Stimulated activated naive CD8-positive, alpha-beta T cell treated with anti-CD3 and anti-CD28 coated beads, Interleukin-15, amount 100 ng/mL, for 72 hours (primary cell): ENCODE data around the gene ZNF362.

Experiments
- ATAC-seq: fragments of 150-1000 bp; cut with Tn5 transposase; 2 replicates; pipeline ENCODE4 v1.10.0; 2021; ENCODE audit warnings: mild to moderate bottlenecking, moderate library complexity
- DNase-seq, 2 donors: peaks; one replicate each; pipeline ENCODE4 v3.0.0; 2021 to 2022
- H3K27ac Mint-ChIP-seq, 2 donors: one replicate each; pipeline ENCODE4 v1.8.0; 2022; ENCODE audit warnings: mild to moderate bottlenecking in 2 of 2, mixed read lengths in 2 of 2, moderate library complexity in 2 of 2
- H3K27me3 Mint-ChIP-seq: one replicate; pipeline ENCODE4 v1.8.0; 2022; ENCODE audit warnings: mixed read lengths
- H3K4me1 Mint-ChIP-seq: one replicate; pipeline ENCODE4 v1.8.0; 2022; ENCODE audit warnings: mild to moderate bottlenecking, mixed read lengths
- H3K4me3 Mint-ChIP-seq, 2 donors: one replicate each; pipeline ENCODE4 v1.8.0; 2022; ENCODE audit warnings: mild to moderate bottlenecking in 2 of 2, mixed read lengths in 2 of 2, moderate library complexity in 1 of 2
- H3K9me3 Mint-ChIP-seq, 2 donors: one replicate each; pipeline ENCODE4 v1.8.0; 2022; ENCODE audit warnings: mixed read lengths in 2 of 2

Gene ZNF362

DNA sequence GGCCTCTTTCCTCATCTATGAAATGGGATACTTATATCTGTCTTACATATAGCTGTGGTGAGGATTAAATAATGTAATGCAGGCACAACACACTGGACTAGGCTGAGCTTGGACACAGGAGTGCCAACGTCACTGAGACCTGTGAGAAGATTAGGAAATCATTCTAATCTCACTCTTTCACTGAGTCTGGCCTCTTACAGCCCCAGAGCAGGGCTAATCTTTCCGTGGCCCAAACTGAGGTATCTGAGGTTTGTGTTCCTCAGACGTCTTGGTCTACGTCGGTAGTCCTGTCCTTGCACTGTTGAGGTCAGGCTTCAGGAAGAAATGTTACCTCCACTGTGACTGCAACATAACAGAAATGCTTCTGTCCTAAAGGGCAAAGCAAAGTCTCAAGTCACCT lies 87.2 kb downstream of the ZNF362 start:
- no peak for ATAC-seq
- Mint-ChIP-seq H3K9me3 (no peaks in the 10 kb centered on the region), H3K27me3 (no peaks in the 10 kb centered on the region), H3K4me1 (peaks cover 55% of the 10 kb centered on the region), H3K27ac (no peak overlapping the region), H3K4me3 (no peak overlapping the region)
- no peak for DNase-seq

DNA sequence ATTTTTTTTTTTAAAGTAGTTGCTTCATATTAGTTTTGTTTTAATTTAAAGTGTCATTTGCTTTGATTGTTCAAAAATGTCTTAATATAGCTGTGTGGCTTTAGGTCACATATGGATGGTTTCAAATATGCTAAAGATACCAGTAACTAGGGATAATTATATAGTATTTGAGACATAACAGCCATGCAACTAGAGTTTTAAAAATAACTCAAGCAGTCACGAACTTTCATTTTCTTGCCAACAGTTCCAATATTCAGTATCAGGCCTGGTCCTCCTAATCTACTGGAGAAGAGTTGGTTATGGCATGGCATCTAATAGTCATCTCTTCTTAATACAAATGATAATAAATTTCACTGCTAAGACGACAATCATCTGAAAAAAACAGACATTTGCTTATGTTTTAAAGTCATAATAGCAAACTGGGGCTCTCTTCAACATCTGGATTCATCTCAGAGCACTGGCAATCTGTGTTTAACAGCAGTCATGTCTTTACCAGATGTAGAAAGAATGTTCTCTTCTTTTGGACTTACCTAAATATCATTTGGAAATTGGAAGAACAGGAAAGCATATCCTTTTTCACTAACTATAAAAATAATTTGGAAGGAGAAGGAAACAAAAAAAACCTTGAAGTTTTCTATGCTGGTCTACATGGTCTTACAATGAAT lies 88.7 kb downstream of the ZNF362 start:
- peaks cover 53% of the 10 kb centered on the region for H3K4me1 Mint-ChIP-seq

DNA sequence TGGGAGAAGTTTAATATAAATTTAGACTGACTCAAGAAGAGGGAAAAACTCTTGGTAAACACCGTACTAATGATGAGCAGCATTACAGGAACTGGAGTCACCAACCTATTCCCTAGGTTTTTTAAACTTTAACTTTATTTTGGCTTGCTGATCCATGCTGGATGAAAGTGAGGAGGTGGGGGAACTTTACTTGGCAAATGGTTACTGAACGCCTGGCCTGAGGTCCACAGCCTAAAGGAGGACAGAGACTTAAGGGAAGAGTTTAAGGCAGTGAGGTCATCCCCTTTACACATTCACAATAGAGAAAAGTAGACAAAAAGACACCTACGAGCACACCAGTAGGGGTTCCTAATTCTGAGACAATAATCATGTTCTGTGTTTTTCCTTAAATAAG lies 90.2 kb downstream of the ZNF362 start:
- Mint-ChIP-seq H3K4me3 (peak overlapping the region; percentile 70 to 78), H3K27me3 (no peaks in the 10 kb centered on the region), H3K9me3 (no peaks in the 10 kb centered on the region), H3K27ac (peak overlapping the region in 1 of 2 donors; percentile 27), H3K4me1 (peaks cover 60% of the 10 kb centered on the region)
- ATAC-seq (no peak), DNase-seq (no peak)

More for the DNA sequence above, 88.7 kb downstream of the ZNF362 start:
- Mint-ChIP-seq H3K4me3 (no peak overlapping the region), H3K9me3 (no peaks in the 10 kb centered on the region), H3K27ac (no peak overlapping the region), H3K27me3 (no peaks in the 10 kb centered on the region)
- DNase-seq (no peak), ATAC-seq (no peak)

DNA sequence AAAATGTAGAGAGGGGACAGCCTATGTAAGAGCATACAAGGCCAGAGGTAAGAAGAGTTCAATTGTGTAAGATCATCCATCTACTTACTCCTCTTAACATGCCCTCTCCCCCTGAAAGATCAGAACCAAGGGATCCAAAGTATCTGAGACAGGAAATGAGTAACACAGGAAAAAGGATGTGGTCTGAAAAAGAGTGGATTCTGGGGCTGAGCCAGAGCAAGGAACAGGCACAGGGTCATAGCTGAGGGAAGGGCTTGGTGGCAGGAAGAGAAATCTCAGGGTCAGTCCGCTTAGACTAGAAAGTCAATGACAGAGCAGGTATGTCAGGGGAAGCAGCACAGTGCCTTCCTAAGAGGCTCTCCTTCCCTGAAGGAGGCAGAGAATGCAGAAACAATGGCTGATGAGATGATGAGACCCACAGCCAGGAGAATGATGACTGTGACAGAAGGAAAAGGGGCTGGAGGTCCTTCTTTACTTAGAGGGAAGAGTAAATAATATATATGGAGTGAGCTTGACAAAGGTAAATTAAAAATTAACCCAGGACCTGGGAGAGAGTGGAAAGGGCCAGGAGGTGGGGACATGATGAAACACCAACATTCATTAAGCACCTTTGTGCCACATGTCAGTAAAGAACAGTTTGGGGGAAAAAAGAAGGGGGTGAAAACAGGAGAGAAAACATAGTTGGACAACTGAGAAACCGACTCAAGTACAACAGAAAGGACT lies 90.8 kb downstream of the ZNF362 start:
- ATAC-seq = no peak
- Mint-ChIP-seq H3K4me1 (peaks cover 60% of the 10 kb centered on the region), H3K4me3 (peak overlapping the region; percentile 70 to 78)

DNA sequence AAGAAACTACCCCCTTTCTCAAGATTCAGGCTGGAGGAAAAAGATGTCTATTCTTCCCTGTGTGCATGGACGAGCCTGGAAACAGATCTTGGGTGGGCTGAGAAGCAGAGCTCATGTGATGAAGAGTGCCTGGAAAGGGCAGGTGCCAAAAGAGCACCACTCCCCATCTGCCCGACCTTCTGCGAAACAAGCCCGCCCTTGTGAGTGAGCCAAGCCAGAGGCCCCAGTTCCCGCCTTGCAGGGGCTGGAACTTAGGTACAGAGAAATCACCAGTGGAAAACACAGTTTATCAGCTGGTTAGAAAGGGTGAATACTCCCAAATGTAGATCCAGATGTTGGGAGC lies 91.3 kb downstream of the ZNF362 start:
- DNase-seq = no peak

More for the DNA sequence above, 90.8 kb downstream of the ZNF362 start:
- DNase-seq = no peak
- H3K27me3 Mint-ChIP-seq = no peaks in the 10 kb centered on the region
- no peaks in the 10 kb centered on the region for H3K9me3 Mint-ChIP-seq
- peak overlapping the region; percentile 27 to 50 for H3K27ac Mint-ChIP-seq

DNA sequence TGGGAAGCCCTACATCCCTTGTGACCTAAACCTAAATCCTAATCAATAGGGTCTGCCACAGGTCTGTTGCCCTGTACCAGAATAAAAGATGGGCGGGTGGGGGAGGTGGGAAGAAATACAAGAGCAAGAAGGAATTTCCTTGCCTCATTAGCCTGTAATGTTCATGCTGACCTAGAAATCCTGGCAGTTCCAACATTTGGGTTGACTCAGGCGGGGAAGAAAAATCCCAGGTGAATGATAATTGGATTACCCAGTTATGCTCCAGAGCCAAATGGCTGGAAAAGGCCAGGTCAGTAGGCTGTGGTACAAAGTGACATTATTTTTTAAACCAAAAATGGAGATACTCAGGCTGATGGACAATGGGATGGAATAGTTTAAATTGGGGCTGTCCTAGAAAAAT lies 91.9 kb downstream of the ZNF362 start:
- ATAC-seq (no peak), DNase-seq (no peak)
- Mint-ChIP-seq H3K27ac (peak overlapping the region; percentile 36 to 95), H3K27me3 (no peaks in the 10 kb centered on the region), H3K9me3 (no peaks in the 10 kb centered on the region), H3K4me1 (peaks cover 52% of the 10 kb centered on the region), H3K4me3 (peak overlapping the region; percentile 84 to 95)

More for the DNA sequence above, 91.3 kb downstream of the ZNF362 start:
- Mint-ChIP-seq H3K4me3 (peak overlapping the region; percentile 70 to 78), H3K4me1 (peaks cover 55% of the 10 kb centered on the region), H3K9me3 (no peaks in the 10 kb centered on the region), H3K27ac (no peak overlapping the region), H3K27me3 (no peaks in the 10 kb centered on the region)
- no peak for ATAC-seq

DNA sequence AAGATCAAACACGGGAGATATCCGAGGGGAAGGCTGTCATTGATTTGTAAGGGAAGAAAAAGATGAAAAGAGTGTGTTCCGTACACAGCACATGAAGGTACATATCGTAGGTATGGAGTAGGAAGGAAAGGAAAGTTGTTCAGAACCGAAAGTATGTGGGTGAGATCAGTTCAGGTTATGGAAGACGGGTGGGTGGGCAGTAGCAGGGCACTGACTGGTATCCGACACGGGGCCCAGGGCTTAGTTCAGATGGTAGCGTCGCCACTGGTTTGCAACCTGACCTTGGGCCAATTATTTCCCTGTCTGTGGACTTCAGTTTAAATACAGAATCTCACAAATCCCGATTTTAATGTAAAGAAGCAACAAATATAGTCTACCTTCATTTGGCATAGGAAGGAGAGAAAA lies 92.4 kb downstream of the ZNF362 start:
- DNase-seq (peak in 1 of 2 donors; percentile 15), ATAC-seq (no peak)
- H3K9me3 Mint-ChIP-seq = no peaks in the 10 kb centered on the region
- no peaks in the 10 kb centered on the region for H3K27me3 Mint-ChIP-seq
- peak overlapping the region in 1 of 2 donors; percentile 95 for H3K27ac Mint-ChIP-seq
- peaks cover 52% of the 10 kb centered on the region for H3K4me1 Mint-ChIP-seq
- H3K4me3 Mint-ChIP-seq = peak overlapping the region; percentile 84 to 95

DNA sequence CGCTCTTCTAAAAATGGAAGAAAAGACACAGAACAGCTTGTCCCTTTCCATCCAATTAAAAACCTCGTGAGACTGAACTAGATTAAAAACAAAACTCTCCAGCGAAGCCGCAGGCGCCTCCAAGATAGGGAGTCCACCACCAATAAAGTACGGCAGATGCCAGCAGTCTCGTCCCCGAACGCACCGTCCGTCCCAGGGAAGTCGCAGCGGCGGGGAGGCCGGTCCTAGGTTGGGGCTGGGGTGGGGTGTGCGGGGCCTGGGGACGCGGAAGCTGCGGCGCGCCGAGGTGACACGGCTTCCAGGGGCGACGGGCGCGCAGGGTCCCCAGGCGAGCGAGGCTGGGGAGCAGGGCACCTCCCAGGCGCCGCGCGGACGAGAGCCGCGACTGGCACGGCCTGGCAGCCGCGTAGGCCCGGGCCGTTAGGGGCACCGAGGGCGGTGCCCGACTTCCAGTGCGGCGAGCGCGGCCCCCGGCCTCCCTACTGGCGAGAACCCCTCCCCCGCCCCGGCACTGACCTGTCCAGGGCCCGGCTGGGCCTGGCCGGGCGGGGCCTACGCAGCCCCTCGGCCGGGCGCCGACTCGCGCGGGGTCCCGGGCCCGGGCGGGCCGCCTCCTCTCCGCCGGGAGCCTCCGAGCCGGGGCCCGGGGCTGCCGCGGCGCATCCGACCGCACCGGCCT lies 92.9 kb downstream of the ZNF362 start:
- DNase-seq (peak; percentile 57 to 65), ATAC-seq (peak; percentile 71)

DNA sequence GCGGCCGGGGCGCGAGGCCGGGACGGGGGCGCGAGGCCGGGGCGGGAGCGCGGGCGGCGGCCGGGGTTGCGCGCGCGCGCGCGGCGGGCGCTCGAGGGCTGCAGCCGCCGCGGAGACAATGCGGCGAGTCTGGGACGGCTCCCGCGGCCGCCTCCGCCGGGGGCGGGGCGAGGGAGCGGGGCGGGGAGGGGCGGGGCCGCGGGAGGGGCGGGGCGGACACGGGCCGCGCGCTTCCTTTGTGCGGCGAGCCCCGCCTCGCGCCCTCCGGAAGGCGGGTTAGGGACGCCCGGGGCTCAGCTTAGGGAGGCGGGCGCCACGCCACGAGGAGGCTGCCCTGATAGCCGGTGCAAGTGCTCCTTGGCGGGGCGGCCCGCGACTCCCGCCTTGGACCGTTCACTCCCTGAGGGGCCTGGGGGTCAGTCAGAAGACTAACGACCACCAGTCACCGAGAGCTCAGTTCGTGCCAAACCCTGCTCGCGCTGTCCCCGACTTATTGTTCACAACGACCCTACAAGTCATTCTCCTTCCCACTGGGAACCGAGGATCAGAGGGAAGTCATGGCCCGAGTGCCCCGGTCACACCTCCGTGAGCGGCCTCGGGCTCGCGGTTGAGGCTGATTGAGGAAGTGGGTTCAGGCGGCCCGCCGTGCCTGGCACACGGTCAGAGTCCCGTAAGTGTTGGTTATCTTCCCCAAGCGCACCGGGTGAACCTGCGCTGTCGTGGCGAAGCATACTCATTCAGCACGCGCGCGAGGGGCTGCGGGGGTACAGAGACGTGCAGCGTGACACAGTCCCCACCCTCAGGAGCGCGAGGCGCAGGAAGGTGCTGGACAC lies 93.7 kb downstream of the ZNF362 start:
- ATAC-seq (peak; percentile 88), DNase-seq (peak; percentile 74 to 81)
- Mint-ChIP-seq H3K9me3 (no peaks in the 10 kb centered on the region), H3K27ac (peak overlapping the region; percentile 90 to 96), H3K4me1 (peaks cover 52% of the 10 kb centered on the region), H3K27me3 (no peaks in the 10 kb centered on the region), H3K4me3 (peak overlapping the region; percentile 84 to 88)

More for the DNA sequence above, 92.9 kb downstream of the ZNF362 start:
- Mint-ChIP-seq H3K4me1 (peaks cover 52% of the 10 kb centered on the region), H3K4me3 (peak overlapping the region; percentile 84 to 95), H3K9me3 (no peaks in the 10 kb centered on the region), H3K27me3 (no peaks in the 10 kb centered on the region), H3K27ac (peak overlapping the region; percentile 91 to 95)
